GM12801 (cell line): ENCODE measurements around the gene SMCO4.

Experiments used
- CTCF ChIP-seq: IDR thresholded peaks from one replicate; pipeline ENCODE4 v1.5.1; 2011; ENCODE audit warnings: control low read depth; ENCODE audit not compliant: insufficient read length; ENCODE audit errors: extremely low read depth

The SMCO4 gene

GRCh38 chr11:93487032-93487483 is 56.1 kb downstream of the SMCO4 start:
- TF ChIP-seq CTCF: no peak

GRCh38 chr11:93485983-93486382 is 57.2 kb downstream of the SMCO4 start:
- TF ChIP-seq CTCF: no peak

- TF ChIP-seq CTCF: no peak
These were observed 58.5 kb downstream of the SMCO4 start for GRCh38 chr11:93484716-93485115.

GRCh38 chr11:93482556-93482955 is 60.6 kb downstream of the SMCO4 start:
- no peak for TF ChIP-seq CTCF

- no peak for TF ChIP-seq CTCF
These were observed 61.5 kb downstream of the SMCO4 start for GRCh38 chr11:93481696-93482095.

- TF ChIP-seq CTCF: no peak
These were observed 61.9 kb downstream of the SMCO4 start for GRCh38 chr11:93481279-93481678.

GRCh38 chr11:93480756-93481155 is 62.4 kb downstream of the SMCO4 start:
- no peak for TF ChIP-seq CTCF

- no peak for TF ChIP-seq CTCF
These were observed 62.9 kb downstream of the SMCO4 start for GRCh38 chr11:93480256-93480655.
